HG02981 (cell line): ENCODE data around the gene CMTM4.

Experiments used
- ATAC-seq: cut with Tn5 transposase; IDR thresholded peaks from one replicate; pipeline ENCODE4 v1.9.1; 2021; ENCODE audit warnings: mild to moderate bottlenecking, moderate library complexity; ENCODE audit not compliant: unreplicated experiment

CMTM4 gene

DNA sequence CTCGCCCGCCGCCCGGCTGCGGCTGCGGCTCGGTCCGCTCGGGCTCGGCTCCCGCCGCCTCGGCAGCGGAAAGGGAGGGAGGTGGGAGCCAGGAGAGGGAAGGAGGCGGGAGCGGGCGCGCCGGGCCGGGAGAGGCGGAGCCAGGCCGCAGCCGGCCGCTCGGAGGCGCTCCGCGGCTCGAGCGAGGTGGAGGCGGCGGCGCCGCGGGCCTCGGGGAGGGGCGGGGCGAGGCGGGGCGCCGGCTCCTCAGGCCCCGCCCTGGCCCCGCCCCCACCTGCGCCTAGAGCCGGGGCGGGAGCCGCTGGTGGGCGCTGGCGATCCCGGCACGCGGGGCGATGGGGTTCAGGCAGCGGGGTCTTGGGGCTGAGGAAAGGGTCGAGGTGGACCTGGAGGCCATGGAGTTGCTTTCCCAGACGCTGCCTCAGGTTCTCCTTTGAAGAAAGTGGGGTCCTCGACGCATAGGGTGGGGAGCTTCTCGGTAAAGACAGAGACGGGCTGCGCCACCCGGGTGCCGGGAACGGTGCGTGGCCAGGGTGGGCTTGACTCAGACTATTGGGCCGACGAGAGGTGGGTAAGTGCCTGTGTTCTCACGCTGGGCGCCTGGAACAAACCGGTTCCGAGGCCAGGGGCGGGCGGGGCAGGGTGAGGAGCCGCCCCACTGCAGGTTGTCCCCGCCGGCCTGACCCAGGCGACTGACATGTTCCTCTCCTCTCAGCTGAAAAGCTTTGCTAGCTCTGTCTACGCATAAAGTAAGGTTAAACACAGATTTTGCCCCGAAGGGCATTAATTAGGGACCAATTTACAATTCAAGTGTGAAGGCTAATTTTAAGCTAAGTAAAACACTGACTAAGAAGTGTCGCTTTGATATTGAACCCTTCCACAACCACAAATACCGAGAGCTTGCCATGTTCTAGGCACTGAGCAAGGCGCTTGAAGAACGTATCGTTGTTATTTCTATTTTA is at the start of gene CMTM4:
TSS of gene CMTM4 (minus strand) at position 75 of the 962 bp plus-strand sequence. CDS start 218 bp downstream, outside the sequence.
- ATAC-seq: peak; percentile 92

DNA sequence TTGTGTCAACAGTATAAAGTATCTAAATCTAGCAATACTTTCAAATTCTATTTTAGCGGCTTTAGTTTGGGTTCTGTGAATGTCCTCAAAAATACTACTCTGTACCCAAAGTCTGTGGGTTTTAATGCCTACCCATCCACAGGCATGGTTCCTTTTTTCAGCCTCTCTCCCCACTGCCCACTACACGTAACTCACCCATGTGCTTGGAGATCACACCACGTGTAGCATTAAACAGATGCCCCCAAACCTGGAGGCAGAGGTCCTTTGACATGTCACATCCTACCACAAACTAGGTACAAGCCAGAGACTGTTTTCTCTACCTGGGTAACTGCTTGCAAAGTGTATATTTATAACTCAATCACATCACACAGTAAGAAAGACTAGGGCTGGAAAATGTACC is 49.5 kb upstream of the CMTM4 start:
- ATAC-seq: no peak

DNA sequence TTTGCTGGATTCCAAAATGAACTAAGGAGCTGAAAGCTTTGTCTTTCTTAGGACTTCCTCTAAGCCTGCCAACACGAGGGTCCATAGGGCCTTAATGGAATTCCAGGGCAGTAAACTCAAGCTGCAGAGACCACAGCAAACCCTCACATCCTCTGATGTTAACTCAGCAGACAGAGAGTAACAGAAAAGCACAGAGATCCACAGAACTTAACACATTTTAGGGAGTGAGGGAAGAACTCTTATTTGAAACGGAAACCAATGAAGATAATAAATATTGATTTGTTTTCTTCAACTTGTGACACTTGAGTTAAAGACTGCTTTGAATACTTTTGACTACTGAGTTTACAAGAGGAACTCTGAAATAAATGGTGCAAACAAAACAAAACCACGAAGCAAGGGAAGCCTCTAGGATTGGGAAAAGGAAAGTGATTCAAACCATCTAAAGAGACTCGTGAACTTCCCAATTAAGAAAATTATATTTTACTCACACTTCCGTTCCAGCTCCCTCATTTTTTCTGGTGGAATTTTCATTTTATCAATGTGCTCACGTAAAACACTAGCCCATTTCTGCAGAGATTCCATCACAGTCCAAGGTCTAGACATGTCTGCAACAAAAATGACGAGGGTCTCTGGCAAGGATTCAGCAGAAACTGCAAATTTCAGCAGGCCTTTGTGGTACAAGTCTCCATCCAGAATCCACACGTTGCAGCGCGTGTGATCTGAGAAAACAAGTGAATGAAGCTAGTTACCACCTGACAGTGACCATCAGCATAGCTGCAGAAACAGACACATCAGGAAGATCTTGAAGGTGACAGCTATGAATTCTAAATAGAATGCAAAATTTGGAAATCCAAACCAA is 45.6 kb upstream of the CMTM4 start:
- no peak for ATAC-seq

DNA sequence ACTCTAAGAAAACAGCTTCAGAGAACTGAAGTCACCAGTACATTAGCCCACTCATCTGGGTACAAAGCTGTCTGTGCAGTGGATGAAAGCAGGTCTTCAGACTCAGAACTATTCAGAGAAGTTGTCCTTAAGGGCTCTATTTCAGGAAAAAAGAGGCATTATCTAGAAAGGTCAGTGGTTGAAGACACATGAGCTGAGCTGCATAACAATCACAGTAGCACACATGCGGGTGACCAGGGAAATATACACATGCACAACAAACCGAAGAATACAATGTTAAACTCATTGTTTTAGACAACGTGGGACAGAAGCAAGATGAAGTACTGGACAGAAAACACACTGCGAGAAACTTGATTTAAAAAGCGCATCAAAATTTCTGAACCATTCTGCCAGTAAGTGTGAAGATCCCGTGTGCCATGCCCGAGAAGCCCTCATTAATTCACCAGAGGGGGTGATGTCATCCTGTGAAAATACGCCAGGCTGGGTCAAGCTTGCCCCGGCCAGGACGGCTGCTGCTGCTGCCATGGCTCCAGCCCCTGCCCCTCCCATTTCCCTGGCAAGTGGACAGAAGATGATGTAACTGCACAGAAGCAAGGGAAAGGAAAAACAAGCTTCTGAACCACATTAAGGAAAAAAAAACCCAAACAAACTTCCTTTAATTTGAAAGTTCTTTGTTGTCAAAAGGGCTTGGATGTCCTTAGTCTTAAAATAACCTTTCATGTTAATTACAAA is 44.8 kb upstream of the CMTM4 start:
- no peak for ATAC-seq

DNA sequence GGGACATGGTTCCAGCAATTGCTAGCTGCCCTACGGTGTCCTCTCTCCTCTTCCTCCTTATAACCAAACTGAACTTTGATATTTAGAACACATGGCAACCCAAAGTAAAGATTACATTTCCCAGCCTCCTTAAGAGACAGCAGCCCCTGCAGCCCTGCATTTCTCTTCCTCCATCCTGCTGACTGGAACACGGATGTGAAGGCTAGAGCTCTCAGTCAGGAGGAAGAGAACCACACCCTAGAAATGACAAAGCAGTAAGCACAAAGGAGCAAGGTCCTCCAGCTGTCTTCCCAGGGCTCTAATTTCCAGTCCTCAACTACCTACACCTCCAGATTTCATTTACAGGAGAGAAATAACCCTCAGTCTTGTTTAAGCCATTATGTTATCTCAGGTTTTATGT is 44.0 kb upstream of the CMTM4 start:
- no peak for ATAC-seq

DNA sequence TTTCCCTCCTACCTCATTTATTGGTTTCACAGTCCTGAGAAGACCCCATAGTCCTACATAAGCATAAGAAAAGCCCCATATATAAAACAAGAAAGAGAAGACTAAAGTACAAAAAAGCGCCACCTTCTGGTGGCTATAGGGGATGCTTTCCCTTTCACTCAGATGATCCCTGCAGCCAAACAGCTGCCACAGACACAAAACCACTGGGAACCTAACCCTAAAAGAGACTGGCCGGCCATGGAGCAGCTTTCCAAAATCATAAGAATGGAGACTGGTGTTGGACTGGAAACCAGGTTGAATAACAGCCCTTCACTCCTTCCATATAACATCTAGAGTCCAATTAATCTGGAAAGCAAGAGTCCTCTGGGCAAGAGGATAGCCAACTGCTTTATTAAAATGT is 43.5 kb upstream of the CMTM4 start:
- no peak for ATAC-seq

DNA sequence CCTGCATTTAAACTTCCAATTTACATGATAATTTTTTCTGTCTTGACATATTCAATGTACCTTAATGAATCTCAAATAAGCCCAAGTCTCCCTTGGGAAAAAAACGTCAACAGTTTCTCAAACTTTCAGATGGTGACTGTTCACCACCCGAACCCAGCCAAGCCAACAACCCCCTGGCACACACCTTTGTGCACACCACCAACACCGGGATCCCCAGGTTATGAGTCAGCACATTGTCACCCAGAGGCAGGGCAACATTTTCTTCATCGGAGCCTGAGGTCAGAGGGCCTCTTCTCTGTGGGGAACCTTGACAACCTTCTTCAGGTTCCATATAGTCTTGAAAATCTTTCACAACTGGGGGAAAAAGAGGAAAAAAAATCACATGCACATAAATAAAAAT is 39.3 kb upstream of the CMTM4 start:
- no peak for ATAC-seq

DNA sequence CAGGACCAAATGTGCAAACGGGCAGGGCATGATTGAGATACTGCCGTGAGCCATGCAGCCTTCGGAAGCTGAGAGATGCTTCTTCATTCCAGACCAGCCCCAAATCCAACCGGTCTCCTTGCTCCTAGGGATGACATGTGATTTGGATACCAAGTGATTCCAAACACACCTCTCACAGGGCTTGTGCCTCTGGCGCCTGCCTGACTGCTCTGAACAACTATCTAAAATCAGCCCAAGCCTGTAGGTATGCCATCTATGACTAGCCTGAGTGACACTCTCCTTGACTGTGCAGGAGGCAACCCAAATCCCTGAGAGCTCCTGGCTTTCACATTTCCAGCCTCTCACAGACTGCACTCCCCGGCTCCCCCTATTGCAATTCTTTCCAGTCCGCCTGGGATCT is 34.6 kb upstream of the CMTM4 start:
- no peak for ATAC-seq

DNA sequence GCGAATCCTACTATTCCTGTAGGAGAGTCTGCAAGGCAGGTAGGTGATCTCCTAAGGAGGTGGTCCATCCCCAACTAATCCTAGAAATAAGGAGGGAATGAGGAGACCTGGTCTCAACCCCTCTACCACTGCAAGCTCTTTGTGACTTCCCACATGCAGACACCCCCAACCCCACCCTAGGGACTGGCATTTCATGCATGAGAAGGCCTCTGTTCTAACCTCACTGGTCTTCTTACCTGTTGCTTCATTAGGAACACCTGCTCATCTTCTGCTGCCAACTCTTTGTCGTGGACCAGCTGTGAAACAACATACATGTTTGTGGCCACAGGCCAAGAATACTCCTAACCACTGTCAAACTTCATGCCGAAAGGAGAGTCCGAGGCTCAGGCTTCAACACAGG is 32.3 kb upstream of the CMTM4 start:
- ATAC-seq: no peak

DNA sequence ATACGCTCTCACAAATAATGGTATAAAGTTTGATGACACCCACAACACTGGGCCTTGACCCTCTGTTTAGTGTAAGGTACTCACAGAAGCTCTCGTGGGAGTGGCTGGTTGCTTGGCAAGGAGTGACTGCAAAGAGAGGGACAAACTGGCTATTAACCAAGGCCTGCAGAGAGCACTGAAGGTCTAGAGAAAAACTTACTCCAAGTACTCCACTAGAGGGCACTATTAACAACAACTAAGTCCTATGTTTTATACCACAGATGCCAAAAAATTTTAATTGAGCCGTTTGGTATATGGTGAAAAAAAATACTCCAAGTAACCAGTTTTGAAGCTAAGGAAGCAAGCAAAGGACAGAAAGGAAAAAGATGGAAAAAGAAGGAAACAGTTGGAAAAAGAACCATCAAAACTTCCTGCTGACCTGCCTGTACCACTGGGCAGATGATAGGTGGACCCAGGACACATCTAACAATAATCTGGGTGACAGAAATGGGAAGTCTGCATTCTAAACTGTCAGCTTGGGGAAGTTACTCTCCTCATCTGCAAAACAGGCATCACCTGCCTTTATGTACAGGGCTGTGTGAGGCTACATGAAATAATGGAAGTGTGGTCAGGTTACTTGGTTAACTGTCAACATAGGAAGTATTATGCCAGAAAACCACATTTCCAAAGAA is 31.7 kb upstream of the CMTM4 start:
- no peak for ATAC-seq

DNA sequence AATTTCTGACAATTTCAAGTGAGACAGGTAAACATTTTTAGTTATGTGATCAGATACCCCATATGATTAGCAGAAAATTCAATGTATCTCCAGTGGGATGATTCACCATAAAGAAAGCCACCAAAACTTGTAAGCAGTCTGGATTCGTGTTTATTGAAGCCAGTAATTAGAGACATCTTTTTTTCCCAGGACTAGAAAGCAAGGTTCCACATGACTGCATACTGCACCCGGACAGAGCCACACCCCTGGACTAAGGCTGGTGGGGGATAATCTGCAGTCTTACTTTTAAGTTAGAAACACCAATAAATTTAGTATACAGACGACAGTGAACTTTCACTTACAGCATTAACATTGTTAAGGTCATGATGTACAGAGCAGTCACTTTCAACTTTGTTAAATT is 24.2 kb upstream of the CMTM4 start:
- ATAC-seq: no peak

DNA sequence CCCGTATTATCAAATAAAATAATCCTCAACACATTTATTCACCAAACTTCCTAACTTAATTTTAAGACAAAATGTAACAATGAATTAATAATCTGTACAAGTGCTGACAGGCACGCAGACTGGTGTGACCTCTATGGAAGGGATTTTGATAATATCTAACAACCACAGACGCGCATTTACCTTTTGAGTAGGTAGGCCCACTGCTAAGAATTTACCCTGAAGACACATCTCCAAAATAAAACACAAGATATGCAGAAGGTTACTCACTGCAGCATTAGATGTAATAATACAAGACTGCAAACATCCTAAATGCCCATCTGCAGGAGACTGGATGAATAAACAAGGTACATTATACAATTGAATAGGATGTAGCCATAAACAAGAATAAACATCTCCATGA is 22.7 kb upstream of the CMTM4 start:
- no peak for ATAC-seq

DNA sequence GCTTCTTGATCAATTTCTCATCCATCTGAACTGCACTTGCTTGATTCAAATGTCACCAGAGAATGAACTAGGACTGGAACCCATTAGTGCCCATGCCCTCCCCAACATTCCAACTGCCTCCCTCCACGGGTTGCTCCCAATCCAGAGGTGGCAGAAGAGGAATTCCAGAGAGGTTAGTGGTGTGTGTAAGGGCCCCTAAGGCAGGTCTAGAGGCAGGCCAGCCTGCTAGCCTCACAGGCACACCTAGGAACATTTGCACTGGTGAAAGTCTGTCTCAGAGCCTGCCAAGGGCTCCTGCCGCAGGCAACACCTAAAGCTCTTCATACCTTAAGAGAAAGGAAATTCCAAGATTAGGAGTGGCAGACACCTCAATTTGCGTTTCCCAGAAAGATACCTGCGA is 21.2 kb upstream of the CMTM4 start:
- no peak for ATAC-seq

DNA sequence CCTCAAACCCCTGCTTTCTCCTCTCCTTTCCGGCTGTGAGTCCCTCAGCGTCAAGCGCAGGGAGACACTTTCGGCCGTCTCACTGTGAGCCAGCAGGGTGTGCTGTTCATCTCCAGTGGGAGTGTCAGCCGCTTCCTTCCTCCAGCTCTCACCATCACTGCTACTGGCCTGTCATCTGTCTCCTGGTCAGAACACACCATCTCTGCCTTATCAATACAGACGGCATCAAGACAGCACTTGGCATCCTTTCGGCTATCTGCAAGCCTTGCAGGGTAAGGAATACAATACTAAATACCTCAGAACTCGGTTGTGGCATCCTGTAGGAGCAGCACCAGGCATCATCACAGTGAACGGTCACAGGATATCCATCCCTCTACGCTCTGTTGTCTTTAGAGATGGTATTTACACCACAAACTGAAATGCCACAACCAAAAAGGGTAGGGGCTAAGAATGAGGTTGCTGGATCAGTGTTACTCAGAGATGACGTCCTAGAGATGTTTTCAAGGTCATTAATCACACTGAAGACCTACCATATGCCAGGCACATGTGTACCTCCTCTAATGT is 20.7 kb upstream of the CMTM4 start:
- ATAC-seq: no peak

DNA sequence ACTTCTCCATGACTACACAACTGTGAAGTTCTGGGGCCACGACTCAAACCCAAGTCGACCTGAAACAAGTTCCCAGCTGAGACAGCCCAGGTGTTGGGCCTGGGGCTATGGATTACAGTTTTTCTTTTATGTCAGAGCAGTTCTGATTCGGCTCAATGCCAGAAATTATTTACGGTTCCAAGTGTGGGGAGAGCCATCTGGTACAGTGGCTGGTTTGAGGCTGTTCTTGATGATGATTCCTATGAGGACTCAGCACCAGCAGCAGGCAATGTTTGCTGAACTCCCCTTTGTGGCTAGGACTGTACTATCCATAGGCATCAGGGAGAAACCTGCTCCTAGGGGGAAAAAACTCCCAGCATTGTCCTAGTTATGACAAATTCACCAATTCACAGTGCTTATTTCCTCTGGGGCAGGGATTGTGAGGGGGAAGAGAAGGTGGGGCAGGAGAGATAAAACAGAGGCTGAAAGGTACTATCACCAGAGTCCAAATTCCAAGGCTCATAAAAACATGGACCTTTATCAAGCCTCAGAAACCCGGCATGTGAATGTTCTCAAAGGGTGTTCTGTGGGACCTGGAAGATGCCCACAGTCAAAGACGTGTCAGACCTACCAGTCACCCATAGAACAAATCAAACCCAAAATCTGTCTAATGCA is 18.2 kb upstream of the CMTM4 start:
- ATAC-seq: no peak

DNA sequence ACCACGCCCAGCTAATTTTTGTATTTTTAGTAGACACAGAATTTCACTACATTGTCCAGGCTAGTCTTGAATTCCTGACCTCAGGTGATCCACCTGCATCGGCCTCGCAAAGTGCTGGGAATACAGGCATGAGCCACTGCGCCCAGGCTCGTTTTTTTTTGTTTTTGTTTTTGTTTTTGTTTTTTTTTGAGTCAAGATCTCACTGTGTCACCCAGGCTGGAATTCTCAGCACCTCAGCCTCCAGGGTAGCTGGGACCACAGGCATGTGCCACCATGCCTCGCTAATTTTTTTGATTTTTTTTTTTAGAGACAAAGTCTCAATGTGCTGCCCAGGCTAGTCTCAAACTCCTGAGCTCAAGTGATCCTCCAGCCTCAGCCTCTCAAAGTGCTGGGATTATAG is 17.5 kb upstream of the CMTM4 start:
- ATAC-seq: no peak

DNA sequence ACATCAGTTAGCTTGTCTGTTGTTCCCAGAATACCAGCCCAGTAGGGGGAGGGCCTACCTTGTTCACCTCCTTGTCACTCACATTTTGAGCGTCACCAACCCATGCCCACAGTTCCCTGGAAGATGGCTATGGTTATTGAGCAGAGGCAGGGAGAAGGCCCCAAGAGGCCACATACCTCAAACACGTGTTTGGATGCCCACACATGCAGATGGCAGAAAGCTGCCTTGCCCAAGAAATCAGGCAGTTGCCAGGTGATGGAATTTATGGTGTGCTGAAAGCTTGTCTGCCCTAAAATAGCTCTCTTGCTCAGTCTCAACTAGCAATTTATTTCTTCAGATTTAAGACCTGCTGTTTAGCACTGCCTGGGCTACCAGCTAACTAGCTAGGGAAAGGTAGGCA is 16.5 kb upstream of the CMTM4 start:
- ATAC-seq: no peak

DNA sequence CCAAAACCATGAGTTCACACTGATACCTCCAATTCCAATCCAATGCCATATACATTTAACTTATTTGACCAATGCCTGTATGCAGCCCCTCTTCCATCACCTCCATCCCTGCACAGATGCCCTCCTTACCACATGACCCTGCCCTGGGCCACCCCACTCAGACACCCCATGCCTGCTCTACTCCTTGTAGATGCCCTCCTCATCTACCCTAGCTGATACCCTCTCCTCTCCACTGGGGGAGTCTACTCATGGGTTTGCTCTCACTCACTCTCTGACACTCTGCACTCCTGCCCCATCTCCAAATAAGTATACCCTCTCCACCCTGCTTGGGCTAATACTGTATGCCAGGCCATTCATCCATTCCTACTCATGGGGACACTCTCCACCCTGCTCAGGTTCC is 16.0 kb upstream of the CMTM4 start:
- no peak for ATAC-seq

DNA sequence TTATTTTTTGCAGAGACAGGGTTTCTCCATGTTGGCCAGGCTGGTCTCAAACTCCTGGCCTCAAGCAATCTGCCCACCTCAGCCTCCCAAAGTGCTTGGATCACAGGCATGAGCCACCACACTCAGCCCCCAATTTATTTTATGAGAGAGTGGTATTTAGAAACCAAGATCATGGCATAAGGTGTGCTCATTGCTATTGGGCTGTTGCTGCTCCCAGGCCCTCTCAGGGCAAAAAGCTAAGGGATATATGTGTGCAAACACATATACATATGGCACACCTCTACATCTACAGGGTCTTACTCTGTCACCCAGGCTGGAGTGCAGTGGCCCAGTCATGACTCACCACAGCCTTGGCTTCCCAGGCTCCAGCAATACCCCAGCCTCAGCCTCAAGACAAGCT is 15.0 kb upstream of the CMTM4 start:
- ATAC-seq: no peak

DNA sequence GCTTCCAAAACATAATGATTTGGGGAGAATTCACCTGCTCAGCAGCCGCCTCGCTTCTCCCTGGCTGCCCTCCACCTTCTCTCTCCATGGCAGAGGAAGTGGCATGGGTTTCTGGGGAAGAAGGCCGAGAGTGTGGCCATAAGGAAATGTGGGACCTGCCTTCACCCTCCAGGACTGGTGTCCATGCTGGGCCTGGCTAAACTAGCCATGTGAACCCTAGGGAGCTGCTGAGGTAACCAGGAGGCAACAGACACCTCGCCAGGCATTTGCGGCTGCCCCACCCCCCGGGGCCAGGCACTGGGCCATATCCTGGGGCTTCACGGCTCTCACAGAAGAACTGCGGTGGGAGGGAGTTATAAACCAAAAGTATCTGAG is 9.9 kb upstream of the CMTM4 start:
- no peak for ATAC-seq
